Liver (tissue), 9 donors: Measurements from ENCODE around the gene BEND7. TPM values are rescaled to one million over a fixed set of nuclear protein-coding genes. Genes with fewer than 3 reads are reported as not detected.

Source experiments
- DNase-seq: peaks from one replicate; pipeline ENCODE4 v3.0.0-alpha.2; 2017; ENCODE audit warnings: low spot score
- H3K27ac ChIP-seq, 2 donors: one replicate each; pipeline ENCODE4 v1.7.0; 2013; ENCODE audit warnings: inconsistent platforms in 2 of 2, low read length in 2 of 2, control low read depth in 1 of 2, low read depth in 1 of 2, mild to moderate bottlenecking in 1 of 2
- H3K27me3 ChIP-seq, 4 donors: one replicate each; pipeline versions ENCODE4 v1.6.1 to v1.7.0; 2013; ENCODE audit warnings: low read length in 3 of 4, inconsistent platforms in 1 of 4, mild to moderate bottlenecking in 1 of 4, moderate library complexity in 1 of 4; ENCODE audit not compliant: control insufficient read depth in 4 of 4, insufficient read depth in 4 of 4
- H3K36me3 ChIP-seq, 4 donors: one replicate each; pipeline versions ENCODE4 v1.6.1 to v1.7.0; 2013; ENCODE audit warnings: low read length in 3 of 4, mild to moderate bottlenecking in 3 of 4, low read depth in 1 of 4, moderate library complexity in 1 of 4; ENCODE audit not compliant: control insufficient read depth in 4 of 4, insufficient read depth in 3 of 4
- H3K4me1 ChIP-seq, 4 donors: one replicate each; pipeline versions ENCODE4 v1.6.1 to v1.7.0; 2013; ENCODE audit warnings: low read length in 3 of 4, mild to moderate bottlenecking in 3 of 4, moderate library complexity in 1 of 4; ENCODE audit not compliant: control insufficient read depth in 4 of 4, insufficient read depth in 4 of 4
- H3K4me3 ChIP-seq, 3 donors: one replicate each; pipeline versions ENCODE4 v1.6.1 to v1.7.0; 2013; ENCODE audit warnings: low read length in 3 of 3, control low read depth in 1 of 3, low read depth in 1 of 3, mild to moderate bottlenecking in 1 of 3
- H3K9ac ChIP-seq, 2 donors: one replicate each; pipeline ENCODE4 v1.7.0; 2013; ENCODE audit warnings: low read length in 2 of 2, mild to moderate bottlenecking in 2 of 2, moderate library complexity in 2 of 2, control low read depth in 1 of 2, low read depth in 1 of 2
- H3K9me3 ChIP-seq, 4 donors: one replicate each; pipeline versions ENCODE4 v1.6.1 to v1.7.0; 2013; ENCODE audit warnings: low read length in 3 of 4; ENCODE audit not compliant: control insufficient read depth in 4 of 4
- EGR1 ChIP-seq, 2 donors: IDR thresholded peaks; 2 replicates each; pipeline ENCODE4 v1.6.1; 2016 to 2018; ENCODE audit warnings: antibody characterized with exemption in 2 of 2, low read depth in 2 of 2
- FOXA1 ChIP-seq: IDR thresholded peaks from 2 replicates; pipeline ENCODE4 v1.6.1; 2016; ENCODE audit warnings: antibody characterized with exemption
- FOXA2 ChIP-seq: IDR thresholded peaks from 2 replicates; pipeline ENCODE4 v1.6.1; 2016; ENCODE audit warnings: antibody characterized with exemption
- GABPA ChIP-seq, 2 donors: IDR thresholded peaks in 1 of 2; conservative IDR thresholded peaks in 1 of 2; 2 replicates each; pipeline ENCODE4 v1.6.1; 2016; ENCODE audit warnings: antibody characterized with exemption in 2 of 2, mild to moderate bottlenecking in 1 of 2, moderate library complexity in 1 of 2
- HNF4A ChIP-seq, 2 donors: conservative IDR thresholded peaks; 2 replicates each; pipeline ENCODE4 v1.6.1; 2016; ENCODE audit warnings: antibody characterized with exemption in 2 of 2, mild to moderate bottlenecking in 2 of 2
- HNF4G ChIP-seq: IDR thresholded peaks from 2 replicates; pipeline ENCODE4 v1.6.1; 2016; ENCODE audit warnings: antibody characterized with exemption
- JUND ChIP-seq, 2 donors: IDR thresholded peaks; 2 replicates each; pipeline ENCODE4 v1.6.1; 2016; ENCODE audit warnings: antibody characterized with exemption in 2 of 2
- NR2F2 ChIP-seq: IDR thresholded peaks from 2 replicates; pipeline ENCODE4 v1.6.1; 2016; ENCODE audit warnings: antibody characterized with exemption
- RAD21 ChIP-seq, 2 donors: IDR thresholded peaks; 2 replicates each; pipeline ENCODE4 v1.6.1; 2016; ENCODE audit warnings: antibody characterized with exemption in 2 of 2, mild to moderate bottlenecking in 2 of 2
- RXRA ChIP-seq, 2 donors: IDR thresholded peaks; 2 replicates each; pipeline ENCODE4 v1.6.1; 2017 to 2018; ENCODE audit warnings: antibody characterized with exemption in 2 of 2, mild to moderate bottlenecking in 1 of 2
- SP1 ChIP-seq: IDR thresholded peaks from 2 replicates; pipeline ENCODE4 v1.6.1; 2018; ENCODE audit warnings: antibody characterized with exemption, mild to moderate bottlenecking
- TAF1 ChIP-seq: conservative IDR thresholded peaks from 2 replicates; pipeline ENCODE4 v1.6.1; 2016; ENCODE audit warnings: antibody characterized with exemption, mild to moderate bottlenecking
- WGBS: extraction: QIAGEN DNeasy Blood & Tissue Kit; methylation state at CpG from one replicate; pipeline ENCODE4 v1.1.7; 2013; 5-methylcytosine and 5-hydroxymethylcytosine counted together
- polyA plus RNA-seq, 2 donors: library from polyadenylated mRNA; stranded (reverse) in 1 of 2; unstranded in 1 of 2; fragments of 200-250 nt in 1 of 2; fragments of >200 nt in 1 of 2; fragmentation: Nextera tagmentation in 1 of 2; extraction: Ambion mirVana in 1 of 2; gene quantifications; one replicate each; pipeline versions ENCODE4 v1.2.1 to v1.2.3, GENCODE V29; 2013 to 2015
- total RNA-seq, 2 donors: library from RNA; depleted of rRNA; stranded (reverse); fragments of >200 nt; gene quantifications; one replicate each; pipeline ENCODE4 v1.2.3, GENCODE V29; 2014
- TF ChIP-seq, protein P1 (sequence below): IDR thresholded peaks from 2 replicates; pipeline ENCODE4 v1.6.1; 2016; ENCODE audit warnings: antibody characterized with exemption
- TF ChIP-seq, protein P2 (sequence below): IDR thresholded peaks from 2 replicates; pipeline ENCODE4 v1.6.1; 2016; ENCODE audit warnings: antibody characterized with exemption, mild to moderate bottlenecking
- TF ChIP-seq, protein P3 (sequence below): fragments of 150-350 bp; IDR thresholded peaks from 2 replicates; pipeline ENCODE4 v1.5.1; 2017; ENCODE audit warnings: improper control_type of control experiment, low read depth, low read length; ENCODE audit not compliant: missing input control
- TF ChIP-seq, protein P4 (sequence below): IDR thresholded peaks from 2 replicates; pipeline ENCODE4 v1.6.1; 2016; ENCODE audit warnings: antibody characterized with exemption
- TF ChIP-seq, protein P5 (sequence below): IDR thresholded peaks from 2 replicates; pipeline ENCODE4 v1.6.1; 2016; ENCODE audit warnings: antibody characterized with exemption
- donor health status: healthy.
- donor health status: healthy.
- donor health status: healthy.
- donor health status: healthy.
- donor health status: healthy.

The BEND7 gene
- total and polyA plus RNA-seq, 4 donors = 4.1 to 10.1 (median 5.5) TPM

DNA sequence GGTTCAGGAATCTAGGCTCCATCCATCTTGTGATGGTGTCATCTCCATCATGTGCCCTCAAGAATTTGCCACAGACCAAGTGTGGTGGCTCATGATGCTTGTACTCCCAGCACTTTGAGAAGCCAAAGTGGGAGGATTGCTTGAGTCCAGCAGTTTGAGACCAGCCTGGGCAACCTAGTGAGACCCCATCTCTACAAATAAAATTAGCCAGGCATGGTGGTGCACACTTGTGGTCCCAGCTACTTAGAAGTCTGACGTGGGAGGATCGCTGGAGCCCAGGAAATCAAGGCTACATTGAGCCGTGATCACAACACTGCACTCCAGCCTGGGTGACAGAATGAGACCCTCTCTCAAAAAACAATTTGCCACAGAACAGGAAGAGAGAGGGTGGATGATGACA, 127.7 kb downstream of the BEND7 start:
- Histone ChIP-seq H3K9me3 (no peaks in the 10 kb centered on the region), H3K36me3 (no peaks in the 10 kb centered on the region), H3K4me1 (no peaks in the 10 kb centered on the region), H3K27me3 (no peaks in the 10 kb centered on the region), H3K9ac (no peak overlapping the region), H3K4me3 (no peak overlapping the region), H3K27ac (no peak overlapping the region)
- TF ChIP-seq HNF4A (conservative IDR thresholded peaks at IDR 0.05) (no peak), JUND (IDR thresholded peaks at IDR 0.05) (no peak), GABPA (IDR thresholded peaks at IDR 0.05 in 1 of 2, conservative IDR thresholded peaks at IDR 0.05 in 1 of 2) (no peak), FOXA2 (no peak), HNF4G (no peak), RAD21 (IDR thresholded peaks at IDR 0.05) (no peak), SP1 (no peak), RXRA (IDR thresholded peaks at IDR 0.05) (no peak), EGR1 (IDR thresholded peaks at IDR 0.05; ENCODE audit: low read depth in 2 of 2) (no peak), TAF1 (no peak), NR2F2 (no peak), FOXA1 (no peak)
- TF ChIP-seq, protein P1, sequence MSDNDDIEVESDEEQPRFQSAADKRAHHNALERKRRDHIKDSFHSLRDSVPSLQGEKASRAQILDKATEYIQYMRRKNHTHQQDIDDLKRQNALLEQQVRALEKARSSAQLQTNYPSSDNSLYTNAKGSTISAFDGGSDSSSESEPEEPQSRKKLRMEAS = no peak
- TF ChIP-seq, protein P2, sequence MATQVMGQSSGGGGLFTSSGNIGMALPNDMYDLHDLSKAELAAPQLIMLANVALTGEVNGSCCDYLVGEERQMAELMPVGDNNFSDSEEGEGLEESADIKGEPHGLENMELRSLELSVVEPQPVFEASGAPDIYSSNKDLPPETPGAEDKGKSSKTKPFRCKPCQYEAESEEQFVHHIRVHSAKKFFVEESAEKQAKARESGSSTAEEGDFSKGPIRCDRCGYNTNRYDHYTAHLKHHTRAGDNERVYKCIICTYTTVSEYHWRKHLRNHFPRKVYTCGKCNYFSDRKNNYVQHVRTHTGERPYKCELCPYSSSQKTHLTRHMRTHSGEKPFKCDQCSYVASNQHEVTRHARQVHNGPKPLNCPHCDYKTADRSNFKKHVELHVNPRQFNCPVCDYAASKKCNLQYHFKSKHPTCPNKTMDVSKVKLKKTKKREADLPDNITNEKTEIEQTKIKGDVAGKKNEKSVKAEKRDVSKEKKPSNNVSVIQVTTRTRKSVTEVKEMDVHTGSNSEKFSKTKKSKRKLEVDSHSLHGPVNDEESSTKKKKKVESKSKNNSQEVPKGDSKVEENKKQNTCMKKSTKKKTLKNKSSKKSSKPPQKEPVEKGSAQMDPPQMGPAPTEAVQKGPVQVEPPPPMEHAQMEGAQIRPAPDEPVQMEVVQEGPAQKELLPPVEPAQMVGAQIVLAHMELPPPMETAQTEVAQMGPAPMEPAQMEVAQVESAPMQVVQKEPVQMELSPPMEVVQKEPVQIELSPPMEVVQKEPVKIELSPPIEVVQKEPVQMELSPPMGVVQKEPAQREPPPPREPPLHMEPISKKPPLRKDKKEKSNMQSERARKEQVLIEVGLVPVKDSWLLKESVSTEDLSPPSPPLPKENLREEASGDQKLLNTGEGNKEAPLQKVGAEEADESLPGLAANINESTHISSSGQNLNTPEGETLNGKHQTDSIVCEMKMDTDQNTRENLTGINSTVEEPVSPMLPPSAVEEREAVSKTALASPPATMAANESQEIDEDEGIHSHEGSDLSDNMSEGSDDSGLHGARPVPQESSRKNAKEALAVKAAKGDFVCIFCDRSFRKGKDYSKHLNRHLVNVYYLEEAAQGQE = no peak
- TF ChIP-seq, protein P3, sequence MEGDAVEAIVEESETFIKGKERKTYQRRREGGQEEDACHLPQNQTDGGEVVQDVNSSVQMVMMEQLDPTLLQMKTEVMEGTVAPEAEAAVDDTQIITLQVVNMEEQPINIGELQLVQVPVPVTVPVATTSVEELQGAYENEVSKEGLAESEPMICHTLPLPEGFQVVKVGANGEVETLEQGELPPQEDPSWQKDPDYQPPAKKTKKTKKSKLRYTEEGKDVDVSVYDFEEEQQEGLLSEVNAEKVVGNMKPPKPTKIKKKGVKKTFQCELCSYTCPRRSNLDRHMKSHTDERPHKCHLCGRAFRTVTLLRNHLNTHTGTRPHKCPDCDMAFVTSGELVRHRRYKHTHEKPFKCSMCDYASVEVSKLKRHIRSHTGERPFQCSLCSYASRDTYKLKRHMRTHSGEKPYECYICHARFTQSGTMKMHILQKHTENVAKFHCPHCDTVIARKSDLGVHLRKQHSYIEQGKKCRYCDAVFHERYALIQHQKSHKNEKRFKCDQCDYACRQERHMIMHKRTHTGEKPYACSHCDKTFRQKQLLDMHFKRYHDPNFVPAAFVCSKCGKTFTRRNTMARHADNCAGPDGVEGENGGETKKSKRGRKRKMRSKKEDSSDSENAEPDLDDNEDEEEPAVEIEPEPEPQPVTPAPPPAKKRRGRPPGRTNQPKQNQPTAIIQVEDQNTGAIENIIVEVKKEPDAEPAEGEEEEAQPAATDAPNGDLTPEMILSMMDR = no peak
- TF ChIP-seq, protein P4, sequence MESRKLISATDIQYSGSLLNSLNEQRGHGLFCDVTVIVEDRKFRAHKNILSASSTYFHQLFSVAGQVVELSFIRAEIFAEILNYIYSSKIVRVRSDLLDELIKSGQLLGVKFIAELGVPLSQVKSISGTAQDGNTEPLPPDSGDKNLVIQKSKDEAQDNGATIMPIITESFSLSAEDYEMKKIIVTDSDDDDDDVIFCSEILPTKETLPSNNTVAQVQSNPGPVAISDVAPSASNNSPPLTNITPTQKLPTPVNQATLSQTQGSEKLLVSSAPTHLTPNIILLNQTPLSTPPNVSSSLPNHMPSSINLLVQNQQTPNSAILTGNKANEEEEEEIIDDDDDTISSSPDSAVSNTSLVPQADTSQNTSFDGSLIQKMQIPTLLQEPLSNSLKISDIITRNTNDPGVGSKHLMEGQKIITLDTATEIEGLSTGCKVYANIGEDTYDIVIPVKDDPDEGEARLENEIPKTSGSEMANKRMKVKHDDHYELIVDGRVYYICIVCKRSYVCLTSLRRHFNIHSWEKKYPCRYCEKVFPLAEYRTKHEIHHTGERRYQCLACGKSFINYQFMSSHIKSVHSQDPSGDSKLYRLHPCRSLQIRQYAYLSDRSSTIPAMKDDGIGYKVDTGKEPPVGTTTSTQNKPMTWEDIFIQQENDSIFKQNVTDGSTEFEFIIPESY = no peak
- DNase-seq = no peak
- 94% methylated on average over 3 of the region's 3 CpGs for WGBS

DNA sequence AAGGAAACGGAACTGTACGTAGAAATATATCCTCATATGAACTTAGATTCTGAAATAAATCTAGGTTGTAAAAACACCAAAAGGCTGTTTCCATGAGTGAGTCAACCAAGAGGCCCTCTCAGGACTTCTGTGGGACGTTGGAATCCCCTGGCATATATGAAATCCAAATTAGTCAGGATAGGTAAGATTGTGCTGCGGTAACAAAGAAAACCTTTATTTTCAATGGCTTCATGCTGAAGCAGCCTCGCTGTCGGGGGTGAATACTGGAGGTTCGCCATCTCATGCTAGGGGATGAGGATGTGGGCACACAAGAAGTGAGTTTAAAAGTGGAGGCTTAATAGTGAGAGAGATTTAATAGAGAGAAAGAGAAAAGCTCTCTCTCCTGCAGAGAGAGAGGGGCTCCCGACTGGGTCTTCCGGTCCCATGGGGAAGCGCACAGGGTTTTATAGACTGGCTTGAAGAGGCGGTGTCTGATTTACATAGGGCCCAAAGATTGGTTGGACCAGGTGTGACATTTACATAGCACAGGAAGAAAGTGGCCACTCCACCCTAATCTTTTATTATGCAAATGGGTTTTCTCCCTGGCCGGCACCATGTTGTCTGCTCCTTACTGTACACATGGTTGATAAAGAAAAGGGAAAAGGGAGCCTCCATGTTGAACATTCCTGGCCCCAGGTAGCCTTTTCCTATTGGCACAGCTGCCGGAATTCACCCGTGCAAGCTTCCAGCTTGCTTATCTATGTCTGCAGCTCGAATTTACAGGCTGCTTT, 128.4 kb downstream of the BEND7 start:
- Histone ChIP-seq H3K27ac (no peak overlapping the region), H3K36me3 (no peaks in the 10 kb centered on the region), H3K9ac (no peak overlapping the region), H3K27me3 (no peaks in the 10 kb centered on the region), H3K4me3 (no peak overlapping the region), H3K9me3 (no peaks in the 10 kb centered on the region), H3K4me1 (no peaks in the 10 kb centered on the region)
- TF ChIP-seq FOXA1 (no peak), TAF1 (no peak), RAD21 (IDR thresholded peaks at IDR 0.05) (no peak), GABPA (IDR thresholded peaks at IDR 0.05 in 1 of 2, conservative IDR thresholded peaks at IDR 0.05 in 1 of 2) (no peak), EGR1 (IDR thresholded peaks at IDR 0.05; ENCODE audit: low read depth in 2 of 2) (no peak), RXRA (IDR thresholded peaks at IDR 0.05) (no peak)
- TF ChIP-seq, protein P5, sequence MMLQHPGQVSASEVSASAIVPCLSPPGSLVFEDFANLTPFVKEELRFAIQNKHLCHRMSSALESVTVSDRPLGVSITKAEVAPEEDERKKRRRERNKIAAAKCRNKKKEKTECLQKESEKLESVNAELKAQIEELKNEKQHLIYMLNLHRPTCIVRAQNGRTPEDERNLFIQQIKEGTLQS = no peak
- TF ChIP-seq, protein P3 = no peak
- TF ChIP-seq, protein P1 = no peak
- no peak for DNase-seq
- WGBS = 80% methylated on average over 15 of the region's 15 CpGs
